Stimulated activated CD8-positive, alpha-beta memory T cell treated with anti-CD3 and anti-CD28 coated beads, Interleukin-4, amount 100 ng/mL, for 48 hours (primary cell): ENCODE measurements around the gene DBP.

ENCODE experiments used
- DNase-seq: peaks from one replicate; pipeline ENCODE4 v3.0.0-alpha.2; 2020

The DBP gene

GRCh38 chr19:48627201-48627864 is 9.8 kb downstream of the DBP start:
- DNase-seq, result peak; percentile 51

GRCh38 chr19:48625891-48626327 is 11.3 kb downstream of the DBP start:
- DNase-seq, result no peak

GRCh38 chr19:48624791-48625723 is 12.1 kb downstream of the DBP start:
- DNase-seq, result no peak

- peak; percentile 98 for DNase-seq
These were observed 13.0 kb downstream of the DBP start for GRCh38 chr19:48624067-48624594.

GRCh38 chr19:48623556-48624066 is 13.6 kb downstream of the DBP start:
- DNase-seq, result no peak

- no peak for DNase-seq
These were observed 17.2 kb downstream of the DBP start for GRCh38 chr19:48619692-48620585.

GRCh38 chr19:48618916-48619691 is 18.1 kb downstream of the DBP start, which contains the start of the genes RPL18 and SPHK2:
Gene RPL18, minus strand, starts transcription at chr19:48619178. Its CDS starts 35 bp downstream, at chr19:48619143.
Gene SPHK2, plus strand, starts transcription at chr19:48619506. Its CDS starts 1,009 bp downstream, at chr19:48620515.
- peak; percentile 95 for DNase-seq

- no peak for DNase-seq
These were observed 18.8 kb downstream of the DBP start for GRCh38 chr19:48618278-48618915.

- no peak for DNase-seq
These were observed 19.8 kb downstream of the DBP start for GRCh38 chr19:48617146-48617937.

- DNase-seq, result no peak
These were observed 20.6 kb downstream of the DBP start for GRCh38 chr19:48616491-48617056.

GRCh38 chr19:48616041-48616436 is 21.1 kb downstream of the DBP start:
- no peak for DNase-seq

- DNase-seq, result no peak
These were observed 21.7 kb downstream of the DBP start for GRCh38 chr19:48615231-48616040.

GRCh38 chr19:48614436-48615230 is 22.5 kb downstream of the DBP start, which contains the start of gene FAM83E:
Gene FAM83E, minus strand, starts transcription at chr19:48615076. Its CDS starts 1,704 bp downstream, at chr19:48613372.
- no peak for DNase-seq

GRCh38 chr19:48613852-48614435 is 23.2 kb downstream of the DBP start:
- DNase-seq, result peak; percentile 55

GRCh38 chr19:48613024-48613851 is 23.9 kb downstream of the DBP start:
- no peak for DNase-seq

- DNase-seq, result no peak
These were observed 25.3 kb downstream of the DBP start for GRCh38 chr19:48611872-48612271.
